CD4-positive, alpha-beta T cell treated with Interleukin-17A for 1 hour (primary cell): ENCODE measurements around the gene PLOD3.
"Not testable (repeated sequence)": the region's sequence is repeated elsewhere in the genome, so short reads cannot be mapped to it uniquely, and the experiment has no call there.

ENCODE experiments used
- DNase-seq: peaks from one replicate; pipeline ENCODE4 v3.0.0-alpha.2; 2020

PLOD3 gene

DNA sequence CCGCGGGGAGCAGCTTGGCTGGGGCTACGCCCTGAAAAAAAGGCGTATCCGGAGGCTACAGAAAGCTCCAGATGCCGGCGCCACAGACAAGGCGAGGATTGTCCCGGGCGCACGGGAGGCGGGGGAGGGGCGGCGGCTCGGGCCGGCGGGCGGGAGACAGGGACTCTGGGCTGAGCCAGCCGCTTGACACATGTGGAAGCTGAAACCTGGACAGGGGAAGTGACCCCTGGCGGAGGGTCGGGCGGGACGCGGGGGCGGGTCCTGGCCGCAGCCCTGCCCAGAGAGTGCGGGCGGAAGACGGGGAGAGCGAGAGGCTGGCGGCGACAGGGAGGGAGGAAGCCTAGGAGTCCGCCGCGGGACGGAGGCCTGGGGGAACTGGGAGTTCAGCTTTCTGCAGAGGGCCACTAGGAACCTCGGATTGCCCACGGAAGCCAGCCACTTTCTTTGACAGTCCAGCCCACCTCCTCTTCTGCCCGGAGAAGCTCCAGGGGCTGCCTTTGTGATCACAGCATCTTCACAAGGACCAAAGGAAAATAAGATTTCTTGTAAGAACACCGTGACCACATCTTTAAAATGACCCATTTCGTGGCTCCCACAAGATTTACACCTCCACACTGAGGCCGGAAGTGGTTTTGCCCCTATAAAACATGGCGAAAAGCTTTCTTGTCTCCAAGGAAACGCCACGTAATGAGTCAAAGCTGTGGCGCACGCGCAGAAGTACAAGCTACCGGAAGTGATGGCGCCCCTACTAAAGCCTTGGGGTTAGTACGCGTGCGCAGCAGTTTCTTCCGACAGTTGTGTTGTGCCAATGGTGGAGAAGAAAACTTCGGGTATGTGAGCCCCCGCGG is at the start of gene PLOD3, which contains the start of gene ZNHIT1:
TSS of gene PLOD3 (minus strand) at position 194 of the 848 bp plus-strand sequence. CDS start 307 bp downstream, outside the sequence.
TSS of gene ZNHIT1 (plus strand) at position 778 of the 848 bp plus-strand sequence. CDS start at position 809, 31 bp downstream.
- DNase-seq: peak; percentile 98

DNA sequence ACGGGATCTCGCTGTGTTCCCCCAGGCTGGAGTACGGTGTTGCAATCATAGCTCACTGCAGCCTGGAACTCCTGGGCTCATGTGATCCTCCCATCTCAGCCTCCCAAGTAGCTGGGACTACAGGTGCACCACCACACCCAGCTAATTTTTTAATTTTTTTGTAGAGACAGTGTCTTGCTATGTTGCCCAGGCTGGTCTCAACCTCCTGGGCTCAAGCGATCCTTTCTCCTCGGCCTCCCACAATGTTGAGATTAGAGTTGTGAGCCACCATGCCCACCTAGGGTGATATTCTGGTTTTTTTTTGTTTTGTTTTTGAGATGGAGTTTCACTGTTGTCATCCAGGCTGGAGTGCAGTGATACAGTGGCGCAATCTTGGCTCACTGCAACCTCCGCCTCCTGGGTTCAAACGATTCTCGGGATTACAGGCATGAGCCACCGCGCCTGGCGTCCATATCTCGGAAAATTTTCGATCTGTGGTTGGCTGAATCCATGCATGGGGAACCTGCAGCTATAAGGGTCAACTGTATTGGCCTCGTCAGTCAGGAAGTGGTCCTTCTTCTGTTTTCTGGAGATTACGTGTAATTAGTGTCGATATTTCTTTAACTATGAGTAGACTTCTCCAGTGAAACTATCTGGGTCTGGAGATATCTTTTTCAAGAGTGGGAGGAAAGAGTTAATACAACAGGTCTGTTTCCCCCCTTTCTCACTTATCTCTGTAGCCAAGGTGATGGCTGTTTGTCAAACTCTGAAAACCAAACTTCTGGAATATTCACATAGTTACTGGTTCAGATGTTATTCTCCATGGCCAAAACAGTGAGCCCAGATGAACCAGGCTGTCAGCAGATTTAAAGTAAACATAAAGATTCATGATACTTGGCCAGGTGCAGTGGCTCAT is 48.5 kb upstream of the PLOD3 start:
- no peak for DNase-seq

DNA sequence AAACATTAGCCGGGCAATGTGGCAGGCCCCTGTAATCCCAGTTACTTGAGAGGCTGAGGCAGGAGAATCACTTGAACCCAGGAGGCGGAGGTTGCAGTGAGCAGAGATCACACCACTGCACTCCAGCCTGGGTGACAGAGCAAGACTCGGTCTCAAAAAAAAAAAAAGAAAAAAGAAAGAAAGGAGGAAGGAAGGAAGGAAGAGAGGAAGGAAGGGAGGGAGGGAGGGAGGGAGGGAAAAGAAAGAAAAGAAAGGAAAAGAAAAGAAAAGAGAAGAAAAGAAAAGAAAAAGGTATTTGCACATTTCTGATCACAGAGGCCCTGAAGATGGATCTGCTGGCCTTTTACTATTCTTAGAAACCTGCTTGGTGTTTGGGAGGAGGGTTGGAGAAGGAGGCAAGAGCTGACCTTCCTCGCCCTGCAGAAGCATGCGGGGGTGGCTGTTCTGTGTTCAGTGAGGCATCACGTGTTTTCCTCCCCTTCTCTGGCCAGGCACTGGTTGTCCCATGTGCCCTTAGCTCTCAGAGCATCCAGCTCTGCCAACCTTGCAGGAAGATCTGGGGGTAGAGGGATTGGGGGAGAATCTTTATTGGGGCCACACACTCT is 46.8 kb upstream of the PLOD3 start:
- DNase-seq: not testable (repeated sequence)

- no peak for DNase-seq
Measured at GRCh38 chr7:101258243-101258731, 40.9 kb upstream of the PLOD3 start.

- no peak for DNase-seq
Measured at GRCh38 chr7:101255796-101256195, 38.4 kb upstream of the PLOD3 start.

GRCh38 chr7:101253199-101253598 is 35.8 kb upstream of the PLOD3 start:
- DNase-seq: not testable (repeated sequence)

GRCh38 chr7:101251871-101252659 is 34.7 kb upstream of the PLOD3 start:
- peak; percentile 99 for DNase-seq

GRCh38 chr7:101250324-101250723 is 32.9 kb upstream of the PLOD3 start:
- no peak for DNase-seq

- no peak for DNase-seq
Measured at GRCh38 chr7:101248276-101248675, 30.9 kb upstream of the PLOD3 start.

- no peak for DNase-seq
Measured at GRCh38 chr7:101245147-101245668, 27.8 kb upstream of the PLOD3 start.

DNA sequence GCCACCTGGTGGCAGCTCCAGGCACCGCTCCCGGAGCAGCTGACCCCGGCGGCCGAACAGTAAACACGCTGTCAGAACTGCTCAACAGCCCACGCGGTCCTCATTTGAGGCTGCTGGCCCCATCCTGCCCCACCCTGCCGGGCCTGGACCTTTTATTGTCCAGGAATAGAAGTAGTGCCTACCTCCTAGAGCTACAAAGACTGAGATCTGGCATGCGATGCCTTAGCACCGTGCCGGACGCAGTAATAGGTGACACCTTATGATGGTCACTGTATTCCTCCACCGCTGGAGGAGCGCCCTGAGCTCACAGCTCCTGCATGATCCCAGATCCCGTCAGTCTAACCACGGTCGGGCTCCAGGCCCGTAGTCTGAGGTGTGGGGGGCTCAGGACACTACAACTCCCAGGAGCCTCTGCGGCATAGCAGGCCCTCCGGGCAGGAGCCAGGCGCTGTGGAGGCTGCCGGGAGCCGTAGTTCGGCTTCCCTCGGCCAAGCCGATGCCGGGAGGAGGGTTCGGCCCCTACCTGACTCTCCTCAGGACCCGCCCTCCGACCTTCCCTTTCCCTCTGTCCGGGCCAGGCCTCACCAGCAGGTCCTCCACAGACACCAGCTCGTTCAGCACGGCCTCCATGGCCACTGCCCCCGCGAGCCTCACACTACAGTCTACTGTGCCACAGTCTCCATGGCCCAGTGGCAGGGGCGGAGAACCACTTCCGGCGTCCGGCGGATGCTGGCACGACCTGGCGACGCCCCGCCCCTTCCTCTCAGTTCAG is 27.2 kb upstream of the PLOD3 start, which contains the start of gene FIS1:
TSS of gene FIS1 (minus strand) at position 707 of the 772 bp plus-strand sequence. CDS start at position 630, 77 bp downstream.
- peak; percentile 92 for DNase-seq

DNA sequence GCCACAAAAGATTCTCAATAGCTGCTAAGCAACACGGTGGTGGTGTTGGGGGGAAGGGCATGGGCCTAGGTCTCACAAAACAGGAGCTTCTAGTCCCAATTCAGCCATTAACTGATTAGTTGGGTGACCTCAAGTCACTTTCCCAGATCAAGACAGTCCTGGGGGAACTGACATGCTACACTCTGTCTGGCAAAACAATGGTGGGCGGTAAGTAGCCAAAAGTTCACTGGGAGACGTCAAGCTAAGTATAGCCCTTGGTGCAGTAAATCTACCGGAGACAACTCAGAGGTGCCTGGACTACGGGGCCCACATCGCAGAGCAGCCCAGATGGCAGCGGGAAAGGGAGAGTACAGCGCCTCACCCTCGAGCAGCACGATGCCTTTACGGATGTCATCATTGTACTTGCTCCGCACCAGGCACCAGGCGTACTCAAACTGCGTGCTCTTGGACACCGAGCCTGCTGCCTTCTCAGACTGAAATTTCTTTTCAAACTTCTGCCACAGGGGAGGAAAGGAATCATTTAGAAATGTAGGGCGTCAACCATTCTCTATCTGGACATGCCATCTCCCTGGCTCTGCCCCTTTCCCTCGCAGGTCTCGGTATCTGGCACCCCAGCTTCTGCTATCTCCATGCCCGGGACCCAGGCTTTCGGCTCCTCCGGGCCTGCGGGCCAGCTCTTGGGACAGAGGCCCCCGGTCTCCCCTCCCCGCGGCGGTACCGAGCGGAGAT is 26.4 kb upstream of the PLOD3 start:
- no peak for DNase-seq

DNA sequence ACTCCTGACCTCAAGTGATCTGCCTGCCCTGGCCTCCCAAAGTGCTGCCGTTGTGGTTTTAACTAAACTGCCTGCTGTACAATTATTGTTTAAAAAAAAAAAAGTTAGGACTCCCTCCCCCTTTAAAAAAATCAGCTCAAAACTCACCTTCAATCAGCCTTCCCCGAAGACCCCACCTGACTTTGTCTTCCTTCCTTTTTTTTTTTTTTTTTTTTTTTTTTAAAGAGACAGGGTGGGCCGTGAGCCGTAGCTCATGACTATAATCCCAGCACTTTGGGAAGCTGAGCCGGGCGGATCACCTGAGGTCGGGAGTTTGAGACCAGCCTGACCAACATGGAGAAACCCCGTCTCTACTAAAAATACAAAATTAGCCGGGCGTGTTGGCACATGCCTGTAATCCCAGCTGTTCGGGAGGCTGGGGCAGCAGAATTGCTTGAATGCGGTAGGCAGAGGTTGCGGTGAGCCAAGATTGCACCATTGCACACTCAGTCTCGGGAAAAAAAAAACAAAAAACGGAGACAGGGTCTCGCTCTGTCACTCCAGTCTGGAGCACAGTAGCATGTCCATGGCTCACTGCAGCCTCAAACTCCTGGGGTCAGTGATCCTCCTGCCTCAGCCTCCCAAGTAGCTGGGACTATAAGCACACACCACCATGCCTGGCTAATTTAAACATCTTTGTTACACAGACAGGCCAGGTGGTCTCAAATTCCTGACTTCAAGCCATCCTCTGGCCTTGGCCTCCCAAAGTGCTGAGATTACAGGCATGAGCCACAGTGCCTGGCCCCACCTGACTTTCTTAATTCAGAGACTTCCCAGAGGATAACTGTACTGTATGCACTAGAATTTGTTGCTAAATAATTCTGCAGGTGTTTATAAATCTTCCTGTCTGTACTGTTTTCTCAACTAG is 24.3 kb upstream of the PLOD3 start:
- DNase-seq: no peak

- no peak for DNase-seq
Measured at GRCh38 chr7:101241015-101241363, 23.6 kb upstream of the PLOD3 start.

GRCh38 chr7:101240226-101241014 is 23.0 kb upstream of the PLOD3 start:
- no peak for DNase-seq

DNA sequence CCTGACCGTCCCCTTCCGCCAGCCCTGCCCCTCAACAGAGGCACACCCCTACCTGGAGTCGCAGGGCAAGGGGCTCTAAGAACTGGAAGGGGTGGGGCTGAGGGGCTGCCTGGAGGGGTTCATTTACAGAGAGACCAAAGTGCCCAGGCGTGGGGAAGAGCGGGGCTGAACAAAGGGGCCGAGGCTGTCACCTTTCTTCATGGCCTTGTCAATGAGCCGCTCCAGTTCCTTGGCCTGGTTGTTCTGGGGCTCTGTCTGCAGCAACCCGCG is 22.5 kb upstream of the PLOD3 start:
- no peak for DNase-seq

DNA sequence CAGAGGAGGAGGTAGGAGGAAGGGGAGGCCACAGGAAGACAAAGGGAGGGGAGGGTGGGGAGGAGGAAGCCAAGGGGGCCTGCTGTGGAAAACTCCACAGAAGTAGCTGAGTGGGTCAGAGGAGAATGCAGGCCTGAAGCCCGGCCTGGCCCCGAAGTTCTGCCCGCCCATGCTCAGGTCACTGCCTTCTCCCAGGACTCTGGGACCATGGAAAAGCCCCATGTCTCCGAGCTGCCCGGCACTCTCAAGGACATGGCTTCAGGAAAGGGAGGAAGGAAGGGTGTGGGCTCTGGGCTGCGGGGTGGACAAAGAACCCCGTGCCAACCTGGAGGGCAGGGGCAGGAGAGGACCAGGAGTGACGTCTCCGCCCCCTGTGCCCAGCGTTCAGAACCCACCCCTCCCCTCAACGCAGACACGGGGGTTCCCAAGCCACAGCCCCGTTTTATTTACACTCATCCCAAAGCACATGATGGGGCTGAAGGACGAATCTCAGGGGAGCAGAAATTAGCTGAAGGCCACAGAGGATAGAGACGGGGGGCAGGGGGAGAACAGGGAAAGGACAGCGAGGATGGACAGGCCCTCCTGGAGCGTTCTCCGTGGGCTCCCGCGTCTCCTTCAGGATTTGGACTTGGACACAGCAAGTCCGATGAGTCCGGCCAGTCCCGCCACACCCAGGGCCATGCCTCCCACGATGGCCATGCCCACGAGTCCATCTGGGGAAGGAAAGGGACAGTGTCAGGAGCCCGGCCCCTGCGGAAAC is 22.0 kb upstream of the PLOD3 start:
- DNase-seq: no peak
